ENCODE data around the gene RBM41. TPM values are rescaled to one million over a fixed set of nuclear protein-coding genes. Genes with fewer than 3 reads are reported as not detected.
"Not testable (repeated sequence)": the region's sequence is repeated elsewhere in the genome, so short reads cannot be mapped to it uniquely, and the experiment has no call there.

The RBM41 gene
- total RNA-seq = 9.6 and 13.8 TPM in 2 replicates

DNA sequence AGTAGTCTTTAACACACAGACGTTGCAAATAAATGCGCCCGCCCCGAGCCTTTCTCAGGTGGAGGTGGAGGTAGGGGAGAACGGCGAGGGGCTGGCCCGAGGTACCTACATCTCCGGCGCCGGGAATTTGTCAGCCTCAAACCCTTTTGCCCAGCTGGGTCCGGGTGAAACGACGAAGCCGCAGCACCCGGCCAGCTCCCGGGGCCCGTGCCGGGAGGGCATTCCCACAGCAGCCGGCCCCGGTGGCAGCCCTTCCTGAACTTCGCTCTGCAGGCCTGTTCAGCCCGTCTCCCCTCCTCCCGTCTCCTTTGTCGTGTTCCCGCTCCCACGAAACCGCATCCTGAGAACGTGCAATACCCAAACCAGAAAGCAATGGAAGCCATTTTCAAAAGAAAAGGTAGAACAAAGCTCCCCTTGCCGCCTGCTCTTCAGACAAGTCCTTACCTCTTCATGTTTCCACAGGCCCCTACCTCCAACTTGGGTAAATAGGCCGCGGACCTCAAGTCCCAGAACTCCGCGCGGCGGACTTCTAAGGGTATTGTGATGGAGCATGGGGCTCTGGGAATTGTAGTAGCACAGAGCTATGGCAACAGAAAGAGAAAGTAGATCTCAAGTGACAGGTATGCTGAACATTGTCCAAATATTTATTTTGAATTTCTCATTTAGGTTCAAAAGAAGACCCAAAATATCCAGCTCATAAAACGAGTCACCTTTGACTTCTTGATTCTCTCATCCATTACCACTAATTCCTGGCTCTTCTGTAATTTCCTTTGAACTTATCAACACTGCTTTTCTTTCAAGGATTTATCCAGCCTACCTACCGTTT, at the start of gene RBM41:
TSS of gene RBM41 (minus strand) at position 501 of the 826 bp plus-strand sequence. CDS start at position 452, 49 bp downstream.
- DNase-seq (ENCODE audit: low read depth, low spot score) = peak; percentile 32

GRCh38 chrX:107168257-107168656, 49.6 kb upstream of the RBM41 start:
- DNase-seq (ENCODE audit: low read depth, low spot score) = no peak

- DNase-seq (ENCODE audit: low read depth, low spot score) = no peak
These were observed 48.7 kb upstream of the RBM41 start for GRCh38 chrX:107167163-107167921.

DNA sequence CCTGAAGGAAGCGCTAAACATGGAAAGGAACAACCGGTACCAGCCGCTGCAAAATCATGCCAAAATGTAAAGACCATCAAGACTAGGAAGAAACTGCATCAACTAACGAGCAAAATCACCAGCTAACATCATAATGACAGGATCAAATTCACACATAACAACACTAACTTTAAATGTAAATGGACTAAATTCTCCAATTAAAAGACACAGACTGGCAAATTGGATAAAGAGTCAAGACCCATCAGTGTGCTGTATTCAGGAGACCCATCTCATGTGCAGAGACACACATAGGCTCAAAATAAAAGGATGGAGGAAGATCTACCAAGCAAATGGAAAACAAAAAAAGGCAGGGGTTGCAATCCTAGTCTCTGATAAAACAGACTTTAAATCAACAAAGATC, 39.0 kb upstream of the RBM41 start:
- not testable (repeated sequence) for DNase-seq (ENCODE audit: low read depth, low spot score)

DNA sequence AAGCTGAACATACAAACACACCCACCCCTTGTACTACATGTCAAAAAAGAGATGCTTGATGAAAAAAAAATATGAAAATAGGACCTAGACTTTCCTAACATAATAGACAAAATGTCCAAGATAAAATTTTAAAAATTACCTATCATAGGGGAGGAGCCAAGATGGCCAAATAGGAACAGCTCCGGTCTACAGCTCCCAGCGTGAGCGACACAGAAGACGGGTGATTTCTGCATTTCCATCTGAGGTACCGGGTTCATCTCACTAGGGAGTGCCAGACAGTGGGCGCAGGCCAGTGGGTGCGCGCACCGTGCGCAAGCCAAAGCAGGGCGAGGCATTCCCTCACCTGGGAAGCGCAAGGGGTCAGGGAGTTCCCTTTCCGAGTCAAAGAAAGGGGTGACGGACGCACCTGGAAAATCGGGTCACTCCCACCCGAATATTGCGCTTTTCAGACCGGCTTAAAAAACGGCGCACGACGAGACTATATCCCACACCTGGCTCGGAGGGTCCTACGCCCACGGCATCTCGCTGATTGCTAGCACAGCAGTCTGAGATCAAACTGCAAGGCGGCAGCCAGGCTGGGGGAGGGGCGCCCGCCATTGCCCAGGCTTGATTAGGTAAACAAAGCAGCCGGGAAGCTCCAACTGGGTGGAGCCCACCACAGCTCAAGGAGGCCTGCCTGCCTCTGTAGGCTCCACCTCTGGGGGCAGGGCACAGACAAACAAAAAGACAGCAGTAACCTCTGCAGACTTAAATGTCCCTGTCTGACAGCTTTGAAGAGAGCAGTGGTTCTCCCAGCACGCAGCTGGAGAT, 37.2 kb upstream of the RBM41 start:
- not testable (repeated sequence) for DNase-seq (ENCODE audit: low read depth, low spot score)

DNA sequence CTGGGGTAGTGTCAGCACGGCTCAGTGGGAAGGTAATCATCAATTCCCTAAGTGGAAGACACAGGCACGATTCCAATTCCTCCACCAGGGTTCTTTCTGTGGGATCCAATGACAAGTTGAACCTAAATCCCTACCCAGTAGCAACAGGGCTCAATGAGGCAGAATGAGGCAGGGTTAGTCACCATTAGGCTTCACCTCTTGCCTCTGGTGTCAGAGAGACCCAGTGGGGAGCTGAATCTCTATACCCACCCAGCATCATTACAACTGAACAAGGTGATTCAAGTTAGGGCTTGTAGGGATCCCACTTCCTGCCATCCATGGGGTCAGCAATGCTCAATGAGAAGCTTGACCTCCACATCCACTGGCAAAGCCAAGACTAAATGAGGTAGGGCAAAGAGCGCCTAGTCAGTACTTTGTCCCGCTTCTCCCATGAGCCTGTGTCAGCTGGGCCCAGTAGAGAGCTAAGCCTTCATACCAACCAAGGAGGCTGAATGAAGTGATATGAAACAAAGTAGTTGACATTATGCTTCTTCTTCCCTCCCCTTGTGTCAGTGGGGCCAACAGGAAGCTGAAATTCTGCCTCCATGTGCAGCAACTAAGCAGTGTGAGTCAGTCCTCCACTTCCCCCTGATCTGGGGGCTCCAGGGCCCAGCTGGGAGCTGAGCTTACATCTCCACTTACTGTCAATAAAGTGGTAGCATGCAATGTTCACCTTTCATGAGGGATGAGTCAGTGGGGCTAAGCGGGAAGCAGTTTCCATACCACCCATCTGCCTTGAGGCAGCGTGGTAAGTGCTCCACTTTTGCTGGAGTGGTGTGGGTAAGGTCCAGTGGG, 36.4 kb upstream of the RBM41 start:
- DNase-seq (ENCODE audit: low read depth, low spot score) = no peak

DNA sequence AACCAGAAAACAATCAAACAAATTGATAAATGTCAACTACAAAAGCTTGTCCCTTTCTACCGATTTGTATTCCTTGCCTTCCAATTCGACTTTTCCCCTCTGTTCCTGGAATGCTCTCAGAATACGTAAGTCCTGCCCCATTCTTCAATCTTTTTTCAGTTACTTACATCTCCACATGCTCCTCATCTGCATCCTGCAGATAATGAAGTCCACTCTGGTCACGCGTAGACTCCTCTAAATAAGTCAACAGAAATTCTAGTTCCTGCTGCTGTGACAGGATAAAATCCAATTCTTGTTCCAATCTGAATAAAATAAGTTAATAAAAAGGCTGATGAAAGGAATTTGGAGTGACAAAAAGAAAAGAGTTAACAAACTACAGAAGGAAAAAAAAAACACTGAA, 34.4 kb upstream of the RBM41 start:
- no peak for DNase-seq (ENCODE audit: low read depth, low spot score)

DNA sequence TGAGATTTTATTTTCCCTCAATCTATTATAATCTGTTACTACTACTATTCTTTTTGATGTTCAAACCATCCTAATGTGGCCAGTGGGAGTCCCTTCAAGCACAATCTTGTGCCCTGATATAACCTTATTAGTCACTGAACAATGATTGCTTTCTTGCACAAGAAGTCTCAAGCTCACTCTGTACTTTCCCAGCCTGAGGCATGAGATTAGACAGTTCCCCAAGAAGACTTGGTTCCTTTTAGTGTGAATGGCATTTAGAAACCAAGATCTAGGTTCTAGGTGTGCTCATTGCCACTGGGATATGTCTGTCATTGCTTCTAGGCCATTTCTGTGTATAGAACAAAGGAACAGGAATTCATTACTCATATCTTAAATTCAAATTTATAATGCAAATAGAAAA, 28.0 kb upstream of the RBM41 start:
- DNase-seq (ENCODE audit: low read depth, low spot score) = no peak

DNA sequence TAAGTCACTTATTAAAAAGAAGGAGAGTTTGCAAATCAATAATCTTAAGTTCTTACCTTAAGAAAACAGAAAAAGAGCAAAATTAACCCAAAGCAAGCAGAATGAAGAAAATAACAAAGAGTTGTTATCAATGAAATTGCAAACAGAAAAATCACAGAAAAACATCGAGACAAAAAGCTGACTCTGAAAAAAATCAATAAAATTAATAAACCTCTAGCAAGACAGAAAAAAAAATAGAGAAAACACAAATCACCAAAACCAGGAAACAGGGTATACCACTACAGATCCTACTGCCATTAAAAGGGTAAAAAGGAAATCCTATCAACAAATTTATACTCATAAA, 17.3 kb upstream of the RBM41 start:
- DNase-seq (ENCODE audit: low read depth, low spot score) = no peak

DNA sequence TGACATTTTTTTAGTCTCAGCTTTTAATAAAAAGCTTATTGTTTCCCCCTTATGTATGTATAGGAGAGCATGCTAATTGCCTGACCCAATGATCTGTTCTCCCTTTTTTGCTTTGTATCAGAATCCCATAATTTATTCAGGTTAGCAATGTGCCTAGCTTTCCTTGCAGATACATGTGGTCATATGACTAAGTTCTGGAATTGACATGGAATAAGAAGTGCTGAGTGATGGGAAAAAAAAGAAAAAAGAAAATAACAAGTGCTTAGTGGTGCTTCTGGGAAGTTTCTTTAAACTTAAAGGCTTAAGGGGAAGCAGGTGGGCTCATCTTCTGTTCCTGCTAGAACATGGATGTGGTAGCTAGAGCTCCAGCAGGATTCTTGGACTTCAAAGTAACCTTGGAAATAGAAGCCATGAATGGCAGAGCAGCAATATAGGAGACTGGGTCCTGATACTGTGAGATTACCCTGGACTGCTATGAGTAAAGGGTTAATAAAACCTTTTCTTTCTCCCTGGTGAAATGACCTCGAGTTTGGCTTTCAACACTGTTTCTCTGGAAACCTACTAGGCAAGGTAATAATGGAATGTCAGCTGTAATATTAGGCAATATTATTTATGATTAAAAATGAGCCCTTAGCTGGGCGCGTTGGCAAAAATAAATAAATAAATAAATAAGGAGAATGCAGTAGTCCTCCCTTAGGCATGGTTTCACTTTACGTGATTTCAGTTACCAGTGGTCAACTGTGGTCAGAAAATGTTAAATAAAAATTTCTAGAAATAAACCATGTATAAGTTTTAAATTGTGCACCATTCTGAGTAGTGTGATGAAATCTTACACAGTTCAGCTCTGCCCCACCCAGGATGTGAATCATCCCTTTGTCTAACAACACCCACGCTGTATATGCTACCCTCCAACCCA, 16.7 kb upstream of the RBM41 start:
- no peak for DNase-seq (ENCODE audit: low read depth, low spot score)

DNA sequence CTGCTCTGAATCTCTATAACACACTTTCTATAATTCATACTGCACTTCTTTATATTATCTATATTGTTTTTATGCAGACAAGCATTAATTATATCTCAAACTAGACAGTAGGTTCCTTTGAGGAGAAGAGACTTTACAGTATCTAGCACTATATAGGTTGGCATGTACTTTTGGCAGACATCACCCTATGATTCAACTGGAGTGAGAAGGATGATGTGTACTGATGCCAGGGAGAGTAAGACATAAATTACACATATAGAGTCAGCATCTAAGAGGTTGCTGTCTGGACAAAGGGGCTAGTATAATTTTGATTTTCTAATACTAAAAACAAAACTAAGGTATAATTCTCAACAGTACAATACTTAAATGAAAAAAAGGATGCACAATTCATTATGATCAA, 5.1 kb upstream of the RBM41 start:
- DNase-seq (ENCODE audit: low read depth, low spot score) = no peak

DNA sequence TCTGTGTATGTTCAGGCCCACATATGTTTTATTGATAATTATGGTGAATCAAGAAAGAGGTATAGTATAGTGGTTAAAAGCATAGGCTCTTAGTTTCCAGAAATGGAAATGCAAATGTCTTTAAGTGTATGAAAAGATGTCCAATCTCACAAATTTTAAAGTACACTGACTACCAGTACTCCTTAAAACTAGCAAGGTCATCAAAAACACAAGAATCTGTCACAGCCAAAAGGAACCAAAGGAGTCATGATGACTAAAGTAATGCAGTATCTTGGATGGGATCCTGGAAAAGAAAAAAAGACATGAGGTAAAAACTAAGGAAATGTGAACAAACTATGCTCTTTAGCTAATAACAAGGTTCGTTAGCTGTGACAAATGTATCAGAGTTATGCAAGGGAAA, 661 bp upstream of the RBM41 start:
- no peak for DNase-seq (ENCODE audit: low read depth, low spot score)

- DNase-seq (ENCODE audit: low read depth, low spot score) = no peak
These were observed 665 bp downstream of the RBM41 start for GRCh38 chrX:107117993-107118321.

DNA sequence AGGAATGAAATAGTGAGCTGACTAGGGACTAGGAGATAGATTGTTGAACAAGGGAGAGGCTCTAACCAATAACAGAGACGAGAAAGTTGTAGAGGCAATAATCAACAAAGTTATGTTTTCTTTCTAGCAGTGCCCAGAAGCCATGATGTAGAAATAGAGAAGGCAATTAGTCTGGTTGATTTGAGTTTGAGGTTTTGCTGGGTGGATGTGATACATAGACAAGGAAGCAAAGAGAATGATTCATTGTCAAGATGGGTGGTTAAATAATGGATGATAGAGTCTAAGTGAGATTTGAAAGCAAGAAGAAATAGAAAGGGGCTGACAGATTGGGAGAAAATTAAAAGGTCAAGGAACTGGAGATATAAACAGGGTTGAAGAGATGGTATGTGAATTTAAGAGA, 11.2 kb downstream of the RBM41 start:
- DNase-seq (ENCODE audit: low read depth, low spot score) = no peak

DNA sequence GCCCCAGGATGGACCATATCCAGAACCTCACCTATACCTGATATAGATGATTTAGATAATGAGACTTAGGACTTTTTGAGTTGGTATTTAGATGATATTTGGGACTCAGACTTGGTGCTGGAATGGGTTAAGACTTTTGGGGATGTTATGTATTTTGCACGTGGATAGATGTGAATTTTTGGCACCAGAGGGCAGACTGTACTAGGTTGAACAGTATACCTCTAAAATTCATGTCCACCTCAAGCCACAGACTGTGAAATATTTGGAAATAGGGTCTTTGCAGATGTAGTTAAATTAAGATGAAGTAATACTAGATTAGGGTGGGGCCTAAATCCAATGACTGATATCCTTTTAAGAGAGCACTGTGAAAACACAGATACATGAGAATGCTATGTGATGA, 15.6 kb downstream of the RBM41 start:
- DNase-seq (ENCODE audit: low read depth, low spot score) = no peak

GRCh38 chrX:107076158-107076557, 42.5 kb downstream of the RBM41 start:
- DNase-seq (ENCODE audit: low read depth, low spot score) = no peak

- not testable (repeated sequence) for DNase-seq (ENCODE audit: low read depth, low spot score)
These were observed 60.9 kb downstream of the RBM41 start for GRCh38 chrX:107057731-107058130.

DNA sequence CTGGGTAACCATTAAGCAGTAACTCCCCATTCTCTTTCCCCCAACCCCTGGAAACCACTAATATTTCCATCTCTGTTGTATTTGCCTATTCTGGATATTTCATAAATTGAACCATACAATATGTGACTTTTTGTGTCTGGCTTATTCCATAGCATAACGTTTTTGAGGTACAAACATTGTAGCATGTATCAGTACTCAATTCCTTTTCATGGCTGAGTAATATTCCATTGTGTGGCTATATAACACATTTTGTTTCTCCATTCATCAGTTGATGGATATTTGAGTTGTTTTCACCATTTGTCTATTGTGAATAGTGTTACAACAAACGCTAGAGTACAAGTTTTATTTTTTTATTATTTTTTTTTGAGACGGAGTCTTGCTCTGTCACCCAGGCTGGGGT, 63.6 kb downstream of the RBM41 start:
- no peak for DNase-seq (ENCODE audit: low read depth, low spot score)

- no peak for DNase-seq (ENCODE audit: low read depth, low spot score)
These were observed 68.4 kb downstream of the RBM41 start for GRCh38 chrX:107050195-107050709.

GRCh38 chrX:107047622-107048021, 71.0 kb downstream of the RBM41 start:
- DNase-seq (ENCODE audit: low read depth, low spot score) = no peak

Data from pulmonary artery endothelial cell (primary cell).